Measurements from ENCODE around the gene TOM1L2. TPM values are rescaled to one million over a fixed set of nuclear protein-coding genes. Genes with fewer than 3 reads are reported as not detected.

Gene TOM1L2
- total and polyA plus RNA-seq, 12 donors: 29.6 to 437 (median 67.7) TPM

GRCh38 chr17:17934214-17934613 is 38.0 kb downstream of the TOM1L2 start:
- DNase-seq: no peak
- intact Hi-C loops (cut with DNase I): no loop called here
- Histone ChIP-seq H3K36me3 (replicated peaks in 1 of 2) (no peaks in the 10 kb centered on the region), H3K4me3 (no peak overlapping the region), H3K9me3 (replicated peaks in 1 of 3) (no peaks in the 10 kb centered on the region), H3K27me3 (no peaks in the 10 kb centered on the region), H3K4me1 (replicated peaks in 1 of 2) (peaks cover 29 to 64% of the 10 kb centered on the region in 2 donors), H3K27ac (peak overlapping the region in 3 of 5 donors; percentile 21 to 77 (median 46))
- WGBS, 4 donors: 50 to 67% (median 59%) methylated on average over 2 of the region's 2 CpGs
- TF ChIP-seq CTCF (IDR thresholded peaks at IDR 0.05): no peak
- TF ChIP-seq POLR2A (IDR thresholded peaks at IDR 0.05): no peak

GRCh38 chr17:17933775-17934174 is 38.4 kb downstream of the TOM1L2 start:
- peaks cover 29 to 60% of the 10 kb centered on the region in 2 donors for H3K4me1 ChIP-seq (replicated peaks in 1 of 2)
- no peaks in the 10 kb centered on the region for H3K9me3 ChIP-seq (replicated peaks in 1 of 3)
- TF ChIP-seq POLR2A (IDR thresholded peaks at IDR 0.05): no peak
- no peak for TF ChIP-seq CTCF (IDR thresholded peaks at IDR 0.05)
- peak overlapping the region in 1 of 5 donors; percentile 46 for H3K27ac ChIP-seq
- H3K27me3 ChIP-seq: no peaks in the 10 kb centered on the region
- DNase-seq: no peak
- H3K4me3 ChIP-seq: no peak overlapping the region
- intact Hi-C loops (cut with DNase I): no loop called here
- H3K36me3 ChIP-seq (replicated peaks in 1 of 2): no peaks in the 10 kb centered on the region

GRCh38 chr17:17931159-17931558 is 41.0 kb downstream of the TOM1L2 start:
- H3K36me3 ChIP-seq (replicated peaks in 1 of 2): no peaks in the 10 kb centered on the region
- H3K4me1 ChIP-seq (replicated peaks in 1 of 2): peaks cover 36 to 55% of the 10 kb centered on the region in 2 donors
- H3K27me3 ChIP-seq: no peaks in the 10 kb centered on the region
- peak in 1 of 7 donors; percentile 39 for DNase-seq
- intact Hi-C loops (cut with DNase I): no loop called here
- no peaks in the 10 kb centered on the region for H3K9me3 ChIP-seq (replicated peaks in 1 of 3)
- H3K4me3 ChIP-seq: no peak overlapping the region
- 81 to 95% (median 88%) methylated on average over 2 of the region's 2 CpGs for WGBS, 4 donors
- peak overlapping the region in 1 of 5 donors; percentile 19 for H3K27ac ChIP-seq
- TF ChIP-seq CTCF (IDR thresholded peaks at IDR 0.05) (no peak), POLR2A (IDR thresholded peaks at IDR 0.05) (no peak)

GRCh38 chr17:17930674-17931073 is 41.5 kb downstream of the TOM1L2 start:
- peaks cover 32 to 52% of the 10 kb centered on the region in 2 donors for H3K4me1 ChIP-seq (replicated peaks in 1 of 2)
- no peaks in the 10 kb centered on the region for H3K9me3 ChIP-seq (replicated peaks in 1 of 3)
- H3K27ac ChIP-seq: peak overlapping the region in 1 of 5 donors; percentile 31
- peak in 1 of 7 donors; percentile 15 for DNase-seq
- intact Hi-C loops (cut with DNase I): no loop called here
- no peaks in the 10 kb centered on the region for H3K36me3 ChIP-seq (replicated peaks in 1 of 2)
- no peak overlapping the region for H3K4me3 ChIP-seq
- TF ChIP-seq CTCF (IDR thresholded peaks at IDR 0.05) (no peak), POLR2A (IDR thresholded peaks at IDR 0.05) (no peak)
- H3K27me3 ChIP-seq: no peaks in the 10 kb centered on the region

Data from adrenal gland (tissue), 12 donors.